GM12873 (cell line): ENCODE measurements around the gene ANKRD6.

Experiments used
- TF ChIP-seq, protein P1 (sequence below): IDR thresholded peaks from 2 replicates; pipeline ENCODE4 v1.5.1; 2012; ENCODE audit warnings: low read depth, mild to moderate bottlenecking, moderate library complexity, low read length, control low read depth; ENCODE audit not compliant: insufficient read depth; ENCODE audit errors: missing control alignments

ANKRD6 gene

DNA sequence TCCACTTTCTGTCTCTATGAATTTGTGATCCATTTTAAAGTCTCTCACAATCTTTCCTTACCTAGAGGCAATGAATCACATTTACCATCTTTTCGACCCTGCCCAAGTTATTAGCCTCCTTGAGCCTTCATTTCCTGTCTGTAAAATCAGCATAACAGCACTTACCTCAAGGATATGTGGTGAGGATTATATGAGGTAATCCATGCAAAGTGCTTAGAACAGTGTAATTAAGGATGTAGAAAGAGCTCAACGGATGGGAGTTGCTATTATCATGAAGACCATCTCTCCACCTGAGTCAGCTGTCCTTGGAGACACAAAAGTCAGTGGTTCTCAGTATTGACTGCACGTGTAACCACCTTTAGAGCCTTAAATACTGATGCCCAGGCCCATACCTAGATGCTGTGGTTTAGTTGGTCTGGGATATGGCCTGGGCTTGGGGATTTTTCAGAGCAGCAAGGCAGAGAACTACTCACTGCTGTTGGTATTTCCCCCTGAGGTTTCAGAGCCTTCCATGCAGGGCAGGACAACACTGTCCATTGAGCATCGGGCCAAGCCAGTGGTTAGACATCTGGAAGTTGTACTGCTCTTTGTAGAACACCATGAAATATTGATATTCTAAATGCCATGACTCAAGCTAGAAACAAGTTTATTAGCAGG, 149.8 kb downstream of the ANKRD6 start:
- TF ChIP-seq, protein P1, sequence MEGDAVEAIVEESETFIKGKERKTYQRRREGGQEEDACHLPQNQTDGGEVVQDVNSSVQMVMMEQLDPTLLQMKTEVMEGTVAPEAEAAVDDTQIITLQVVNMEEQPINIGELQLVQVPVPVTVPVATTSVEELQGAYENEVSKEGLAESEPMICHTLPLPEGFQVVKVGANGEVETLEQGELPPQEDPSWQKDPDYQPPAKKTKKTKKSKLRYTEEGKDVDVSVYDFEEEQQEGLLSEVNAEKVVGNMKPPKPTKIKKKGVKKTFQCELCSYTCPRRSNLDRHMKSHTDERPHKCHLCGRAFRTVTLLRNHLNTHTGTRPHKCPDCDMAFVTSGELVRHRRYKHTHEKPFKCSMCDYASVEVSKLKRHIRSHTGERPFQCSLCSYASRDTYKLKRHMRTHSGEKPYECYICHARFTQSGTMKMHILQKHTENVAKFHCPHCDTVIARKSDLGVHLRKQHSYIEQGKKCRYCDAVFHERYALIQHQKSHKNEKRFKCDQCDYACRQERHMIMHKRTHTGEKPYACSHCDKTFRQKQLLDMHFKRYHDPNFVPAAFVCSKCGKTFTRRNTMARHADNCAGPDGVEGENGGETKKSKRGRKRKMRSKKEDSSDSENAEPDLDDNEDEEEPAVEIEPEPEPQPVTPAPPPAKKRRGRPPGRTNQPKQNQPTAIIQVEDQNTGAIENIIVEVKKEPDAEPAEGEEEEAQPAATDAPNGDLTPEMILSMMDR, result no peak

DNA sequence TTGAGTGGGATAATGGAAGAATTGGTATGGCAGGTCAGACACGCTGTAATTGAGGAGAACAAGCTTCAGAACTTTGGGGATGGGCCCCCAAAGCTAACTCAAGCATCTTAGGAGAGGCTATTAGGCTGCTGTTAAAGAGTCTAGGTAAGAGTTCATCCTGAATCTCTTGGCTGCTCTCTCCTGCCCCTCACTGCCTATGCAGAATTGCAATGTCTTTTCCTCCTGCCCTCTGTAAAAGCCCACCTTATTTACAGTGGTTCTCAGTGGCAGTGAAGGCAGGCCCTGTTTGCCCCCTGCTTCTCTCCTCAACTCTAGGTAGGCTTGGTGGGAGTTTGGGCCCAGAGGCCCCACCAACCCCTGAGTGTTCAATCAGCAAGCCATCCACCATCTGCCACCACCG, 150.6 kb downstream of the ANKRD6 start:
- TF ChIP-seq, protein P1, result no peak

DNA sequence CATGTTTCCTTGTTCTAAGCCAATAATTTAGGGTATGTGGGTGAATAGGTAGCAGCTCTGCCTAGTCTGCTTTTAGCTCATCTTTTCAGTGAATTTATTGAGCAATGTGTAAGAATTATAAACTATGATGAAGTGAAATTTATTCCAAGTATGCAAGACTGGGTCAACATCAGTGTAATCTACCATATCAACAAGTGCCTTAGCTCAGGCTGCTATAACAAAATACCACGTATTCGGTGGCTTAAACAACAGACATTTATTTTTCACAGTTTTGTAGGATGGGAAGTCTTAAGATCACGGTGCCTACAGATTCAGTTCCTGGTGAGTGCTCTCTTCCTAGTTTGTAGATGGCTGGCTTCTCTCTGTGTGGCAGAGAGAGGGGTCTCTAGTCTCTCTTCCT, 151.6 kb downstream of the ANKRD6 start:
- TF ChIP-seq, protein P1, result no peak

DNA sequence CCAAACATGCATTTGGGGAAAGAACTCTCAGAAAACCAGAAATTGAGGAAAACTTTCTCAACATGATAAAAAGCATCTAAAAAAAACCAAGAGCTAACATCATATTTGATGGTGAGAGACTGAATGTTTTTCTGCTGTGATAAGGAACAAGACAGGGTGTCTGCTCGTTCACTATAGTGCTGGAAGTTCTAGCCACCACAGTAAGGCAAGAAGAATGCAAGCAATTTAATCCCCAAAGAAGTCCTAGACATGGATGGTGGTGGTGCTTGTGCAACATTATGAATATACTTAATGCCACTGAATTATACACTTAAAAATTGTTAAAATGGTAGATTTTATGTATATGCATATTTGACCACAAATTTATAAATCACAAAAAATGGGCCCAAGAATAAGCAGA, 152.2 kb downstream of the ANKRD6 start:
- TF ChIP-seq, protein P1, result no peak

DNA sequence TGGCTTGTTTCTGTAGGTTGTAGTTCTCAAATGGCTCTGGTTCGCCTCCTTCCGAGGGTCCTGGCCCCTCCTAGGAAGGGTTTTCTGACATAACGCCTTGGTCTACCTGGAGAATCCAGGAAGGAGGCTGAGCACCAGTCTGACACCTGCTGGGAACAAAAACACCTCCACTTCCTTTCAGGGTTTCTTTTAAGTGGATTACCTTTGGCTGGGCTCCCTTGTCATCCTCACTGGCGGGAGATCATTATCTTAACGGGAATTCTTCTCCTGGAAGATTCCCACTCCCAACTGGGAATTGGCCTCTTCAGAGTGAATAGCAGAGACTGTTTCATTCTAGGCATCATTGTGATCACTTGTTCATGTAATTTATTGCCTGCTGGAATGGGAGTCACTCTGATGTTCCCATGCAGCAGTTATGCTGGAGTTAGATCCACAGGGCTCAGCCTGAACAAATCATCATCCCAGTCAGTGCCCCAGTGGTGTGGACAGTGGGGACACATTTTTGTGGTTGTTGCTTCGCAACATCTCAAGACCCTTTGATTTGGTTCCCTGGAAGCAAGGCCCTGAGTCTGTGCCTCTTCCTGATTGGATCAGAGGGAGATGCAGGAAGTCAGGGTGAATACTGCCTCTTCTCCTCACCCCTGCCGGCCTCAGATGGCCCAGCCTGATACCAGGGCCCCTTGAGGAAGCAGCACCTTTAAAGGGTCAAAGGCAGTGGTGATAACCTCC, 156.5 kb downstream of the ANKRD6 start:
- TF ChIP-seq, protein P1, result no peak

DNA sequence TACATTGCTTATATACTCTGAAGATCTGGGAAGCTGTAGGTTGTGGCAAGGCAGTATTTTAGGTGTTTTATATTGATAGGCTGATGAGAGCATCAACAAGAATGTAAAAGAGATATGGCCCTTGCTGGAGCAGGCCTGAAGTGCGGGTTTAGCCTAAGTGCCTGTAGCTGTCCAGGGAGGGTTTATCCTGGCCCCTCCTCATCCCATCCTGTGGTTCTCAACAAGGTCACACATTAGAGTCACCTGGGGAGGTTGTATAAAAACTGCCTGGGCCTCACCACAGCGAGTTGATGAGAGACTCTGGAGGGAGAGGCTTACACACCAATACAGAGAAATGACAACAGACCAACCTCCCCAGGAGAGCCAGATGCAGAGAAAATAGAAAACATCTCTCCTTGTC, 157.2 kb downstream of the ANKRD6 start:
- TF ChIP-seq, protein P1, result no peak

DNA sequence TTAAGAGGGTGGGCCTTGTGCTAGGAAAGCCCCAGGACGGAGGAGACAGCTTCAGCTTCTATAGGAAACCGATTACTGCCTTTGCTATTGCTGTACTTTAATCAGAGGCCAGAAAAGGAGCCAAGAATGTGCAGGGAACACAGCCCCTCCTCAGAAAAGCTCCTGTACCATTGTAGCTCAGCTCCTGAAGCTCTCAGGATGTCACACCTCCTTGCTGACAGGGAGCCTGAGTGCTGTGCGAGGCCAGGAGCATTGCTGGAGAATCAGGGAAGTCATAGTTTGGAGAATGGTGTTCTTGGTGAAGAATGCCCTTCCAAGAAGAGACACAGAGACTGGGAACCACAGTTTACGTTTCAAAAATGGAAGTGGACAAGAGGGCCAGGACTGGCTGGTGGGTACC, 158.8 kb downstream of the ANKRD6 start:
- TF ChIP-seq, protein P1, result no peak
